ENCODE results near the gene SPATA2. TPM values are rescaled to one million over a fixed set of nuclear protein-coding genes. Genes with fewer than 3 reads are reported as not detected.

SPATA2 gene
- total RNA-seq, 1 donor from 2014 or later = 8.7 TPM

DNA sequence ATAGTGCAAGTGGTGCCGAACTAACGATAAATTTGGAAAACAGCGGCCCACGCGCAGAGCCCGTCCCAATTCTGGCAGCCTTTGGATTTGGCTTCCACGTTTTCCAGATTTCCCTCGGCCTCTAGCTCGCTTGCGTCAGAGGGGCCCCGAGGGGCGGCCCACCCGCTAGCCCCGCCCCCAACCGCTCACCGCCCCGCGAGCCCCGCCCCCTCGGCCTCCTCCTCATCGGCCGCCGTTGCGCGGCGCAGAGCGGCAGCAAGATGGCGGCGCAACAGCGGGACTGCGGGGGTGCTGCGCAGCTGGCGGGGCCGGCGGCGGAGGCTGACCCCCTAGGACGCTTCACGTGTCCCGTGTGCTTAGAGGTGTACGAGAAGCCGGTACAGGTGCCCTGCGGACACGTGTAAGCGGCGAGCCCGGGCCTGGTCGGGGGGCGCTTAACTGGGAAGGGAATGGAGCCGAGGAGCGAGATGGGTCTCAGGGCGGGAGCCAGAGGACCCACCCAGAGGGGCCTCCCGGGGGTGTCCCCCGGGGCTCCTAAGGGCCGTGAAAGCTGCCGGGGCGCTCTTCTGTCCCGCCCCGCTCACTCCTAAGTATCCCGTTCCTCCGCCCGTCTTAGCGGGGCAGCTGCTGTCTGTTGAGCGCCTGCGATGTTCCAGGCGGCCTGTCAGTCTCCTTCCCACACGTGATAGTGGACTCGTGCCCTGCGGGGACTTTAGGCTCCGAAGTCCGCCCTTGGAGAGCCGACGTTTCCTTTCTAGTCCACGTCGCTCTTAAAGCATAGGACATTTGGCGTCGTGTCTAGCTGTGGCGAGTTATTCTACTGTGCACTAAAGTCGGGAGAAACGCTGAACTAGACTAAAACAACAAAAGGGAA, 21.1 kb upstream of the SPATA2 start, which contains the start of gene RNF114:
Gene RNF114, plus strand, starts transcription at position 245 of the 874 bp plus-strand sequence. Its CDS starts 16 bp downstream, at position 261.
- Histone ChIP-seq H3K4me3 (peak within 1 kb of the TSS; percentile 97), H3K9me3 (no peaks in the 10 kb centered on the region), H3K27ac (peak within 1 kb of the TSS; percentile 94), H3K36me3 (peaks cover 23% of the 10 kb centered on the region), H3K4me1 (peaks cover 28% of the 10 kb centered on the region), H3K27me3 (no peaks in the 10 kb centered on the region)
- ATAC-seq = peak; percentile 98
- DNase-seq = peak; percentile 94
- no peak for TF ChIP-seq CTCF (IDR thresholded peaks at IDR 0.05)
- intact Hi-C loops (cut with DNase I) = no loop called here

GRCh38 chr20:49935746-49936152, 20.4 kb upstream of the SPATA2 start:
- DNase-seq = no peak
- Histone ChIP-seq H3K27ac (no peak overlapping the region), H3K9me3 (no peaks in the 10 kb centered on the region), H3K4me3 (peak overlapping the region; percentile 97), H3K27me3 (no peaks in the 10 kb centered on the region), H3K36me3 (peaks cover 16% of the 10 kb centered on the region), H3K4me1 (peaks cover 28% of the 10 kb centered on the region)
- no peak for TF ChIP-seq CTCF (IDR thresholded peaks at IDR 0.05)
- intact Hi-C loops (cut with DNase I) = no loop called here
- ATAC-seq = no peak

DNA sequence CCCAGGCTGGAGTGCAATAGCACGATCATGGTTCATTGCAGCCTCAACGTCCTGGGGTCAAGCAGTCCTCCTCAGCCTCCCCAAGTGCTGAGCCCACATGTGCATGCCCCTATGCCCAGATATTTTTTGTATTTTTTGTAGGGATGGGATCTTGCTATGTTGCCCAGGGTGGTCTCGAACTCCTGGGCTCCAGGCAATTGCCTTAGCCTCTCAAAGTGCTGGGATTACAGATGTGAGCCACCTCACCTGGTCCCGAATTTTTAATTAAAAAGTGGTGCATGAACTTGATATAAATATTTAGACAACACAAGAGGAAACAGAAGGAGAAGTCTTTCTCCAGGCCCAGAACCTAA, 13.8 kb upstream of the SPATA2 start:
- Histone ChIP-seq H3K36me3 (no peaks in the 10 kb centered on the region), H3K27ac (no peak overlapping the region), H3K27me3 (no peaks in the 10 kb centered on the region), H3K4me3 (no peak overlapping the region), H3K4me1 (peaks cover 4% of the 10 kb centered on the region), H3K9me3 (no peaks in the 10 kb centered on the region)
- DNase-seq = peak; percentile 44
- ATAC-seq = no peak
- intact Hi-C loops (cut with DNase I) = no loop called here
- no peak for TF ChIP-seq CTCF (IDR thresholded peaks at IDR 0.05)

DNA sequence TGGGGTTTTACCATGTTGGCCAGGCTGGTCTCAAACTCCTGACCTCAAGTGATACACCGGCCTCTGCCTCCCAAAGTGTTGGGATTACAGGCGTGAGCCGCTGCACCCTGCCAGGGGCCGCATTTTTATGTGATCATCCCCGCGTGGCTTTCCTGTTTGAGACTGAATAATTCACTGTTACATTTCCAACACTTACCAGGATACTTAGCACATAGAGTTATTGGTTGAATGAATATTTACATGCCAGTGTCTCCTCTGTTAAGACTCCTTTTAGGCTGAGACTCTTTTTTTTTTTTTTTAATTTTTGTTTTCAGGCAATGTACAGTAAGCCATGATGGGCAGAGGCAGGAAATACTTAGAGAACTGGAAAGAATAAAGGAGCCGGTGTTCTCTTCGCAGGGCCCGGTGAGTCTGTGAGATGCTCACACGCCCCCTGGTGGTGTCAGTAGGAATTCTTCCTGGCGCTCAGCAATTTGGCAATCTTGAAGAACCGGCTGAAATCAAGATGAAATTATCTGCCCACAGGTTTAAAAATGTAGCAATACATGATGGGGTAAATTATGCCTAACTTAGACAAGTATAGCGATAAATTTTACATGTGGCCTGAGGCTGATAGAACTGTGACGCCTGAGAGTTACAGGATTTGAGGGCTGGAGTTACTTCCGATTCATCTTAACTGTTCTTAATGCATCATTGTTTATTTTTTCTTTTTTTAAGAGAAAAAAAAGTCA, 13.2 kb upstream of the SPATA2 start:
- DNase-seq (peak; percentile 83), ATAC-seq (peak; percentile 99)
- Histone ChIP-seq H3K27ac (no peak overlapping the region), H3K36me3 (no peaks in the 10 kb centered on the region), H3K4me3 (no peak overlapping the region), H3K4me1 (peaks cover 4% of the 10 kb centered on the region), H3K27me3 (no peaks in the 10 kb centered on the region), H3K9me3 (no peaks in the 10 kb centered on the region)
- TF ChIP-seq CTCF (IDR thresholded peaks at IDR 0.05) = peak; percentile 95
- intact Hi-C loops (cut with DNase I) = no loop called here

DNA sequence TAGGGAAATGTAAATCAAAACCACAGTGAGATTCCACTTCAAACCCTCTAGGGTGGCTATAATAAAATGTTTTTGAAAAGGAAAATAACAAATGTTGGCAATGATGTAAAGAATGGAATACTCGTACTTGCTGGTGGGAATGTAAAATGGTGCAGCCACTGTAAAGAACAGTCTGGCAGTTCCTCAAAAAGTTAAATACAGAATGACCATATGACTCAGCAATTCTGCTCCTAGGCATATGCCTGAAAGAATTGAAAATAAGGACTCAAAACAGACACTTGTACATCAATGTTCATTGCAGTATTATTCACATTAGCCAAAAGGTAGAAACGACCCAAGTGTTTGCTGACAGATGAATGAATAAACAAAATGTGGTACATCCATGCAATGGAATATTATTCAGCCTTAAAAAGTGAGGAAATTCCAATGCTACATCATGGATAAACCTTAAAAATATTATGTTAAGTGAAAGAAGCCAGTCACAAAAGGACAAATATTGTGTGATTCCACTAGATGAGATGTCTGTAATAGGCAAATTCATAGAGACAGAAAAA, 10.6 kb upstream of the SPATA2 start:
- Histone ChIP-seq H3K27ac (no peak overlapping the region), H3K4me3 (no peak overlapping the region), H3K9me3 (no peaks in the 10 kb centered on the region), H3K4me1 (peaks cover 4% of the 10 kb centered on the region), H3K36me3 (no peaks in the 10 kb centered on the region), H3K27me3 (no peaks in the 10 kb centered on the region)
- no peak for TF ChIP-seq CTCF (IDR thresholded peaks at IDR 0.05)
- intact Hi-C loops (cut with DNase I) = no loop called here
- ATAC-seq (no peak), DNase-seq (no peak)

Measured in upper lobe of right lung (tissue), 1 donor.